Body of pancreas (tissue), 4 donors: ENCODE results near the gene ZFAND3. TPM values are rescaled to one million over a fixed set of nuclear protein-coding genes. Genes with fewer than 3 reads are reported as not detected.

Experiments used
- ATAC-seq: fragments of 150-250 bp; one replicate; pipeline ENCODE4 v1.9.1; 2016
- DNase-seq, 4 donors: peaks; one replicate each; pipeline ENCODE4 v3.0.0-alpha.2; 2019
- H3K27ac ChIP-seq, 4 donors: fragments of 200-600 bp; sonication (generic); 1 replicate in 3 of 4; 2 replicates in 1 of 4; pipeline versions ENCODE4 v1.5.1 to v1.6.1; 2016 to 2019; ENCODE audit warnings: mild to moderate bottlenecking in 1 of 4, mixed read lengths in 1 of 4, moderate library complexity in 1 of 4
- H3K27me3 ChIP-seq, 2 donors: fragments of 200-600 bp; sonication (generic); one replicate each; pipeline ENCODE4 v1.6.0; 2016; ENCODE audit warnings: mild to moderate bottlenecking in 1 of 2
- H3K36me3 ChIP-seq, 2 donors: fragments of 200-600 bp; sonication (generic); replicated peaks in 1 of 2; 2 replicates each; pipeline ENCODE4 v1.5.1; 2016; ENCODE audit warnings: low read depth in 2 of 2; ENCODE audit not compliant: insufficient read depth in 1 of 2
- H3K4me1 ChIP-seq: fragments of 200-600 bp; sonication (generic); one replicate; pipeline ENCODE4 v1.6.0; 2016
- H3K4me3 ChIP-seq, 2 donors: fragments of 200-600 bp; sonication (generic); 1 replicate in 1 of 2; 2 replicates in 1 of 2; pipeline ENCODE4 v1.5.1; 2016 to 2019
- H3K9me3 ChIP-seq, 3 donors: fragments of 200-600 bp; sonication (generic); 1 replicate in 2 of 3; 2 replicates in 1 of 3; pipeline ENCODE4 v1.5.1; 2016
- POLR2A ChIP-seq, 3 donors: fragments of 450-650 bp; IDR thresholded peaks; one replicate each; pipeline ENCODE4 v1.6.1; 2016; ENCODE audit warnings: antibody characterized with exemption in 3 of 3, mild to moderate bottlenecking in 2 of 3
- WGBS, 2 donors: methylation state at CpG; one replicate each; pipeline ENCODE4 v1.1.5; 2017; 5-methylcytosine and 5-hydroxymethylcytosine counted together
- intact Hi-C: fragments of 100-400 bp; cut with DNase I; formaldehyde crosslinking; loops from one replicate; pipeline ENCODE4 v1.15.1; 2023
- total RNA-seq, 2 donors: library from RNA; depleted of rRNA; stranded (reverse); fragments of >200 nt; gene quantifications; one replicate each; pipeline ENCODE4 v1.1.0, GENCODE V29; 2016
- TF ChIP-seq, protein P1 (sequence below), 7 experiments: fragments of 450-650 bp in 4 of 7; fragments of 200-600 bp in 3 of 7; sonication (generic) in 3 of 7; IDR thresholded peaks; one replicate each; pipeline ENCODE4 v1.5.1; 2016 to 2019; ENCODE audit warnings: antibody characterized with exemption in 7 of 7

Gene ZFAND3
- total RNA-seq, 2 donors from 2014 or later, result 20.8 to 27.0 TPM

DNA sequence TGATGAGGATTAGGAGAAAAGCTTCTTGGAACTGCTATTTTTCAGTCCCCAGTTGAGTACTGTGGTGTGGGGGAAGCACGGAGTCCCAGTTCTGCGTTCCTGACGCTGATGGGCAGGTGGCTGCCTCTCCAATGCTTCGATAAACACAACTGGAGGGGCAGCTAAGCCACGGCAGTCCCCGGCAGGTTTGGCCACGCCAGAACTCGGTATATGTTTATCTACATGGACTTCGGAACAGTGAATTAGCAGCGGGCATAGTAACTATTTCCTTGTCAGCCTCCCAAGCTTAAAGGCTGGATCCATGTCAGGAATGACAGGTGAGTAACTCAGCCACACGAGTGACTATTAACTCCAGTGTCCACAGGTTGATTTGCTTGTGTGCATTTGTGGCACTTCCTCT, 354.4 kb downstream of the ZFAND3 start:
- no peak for TF ChIP-seq POLR2A (IDR thresholded peaks at IDR 0.05)
- TF ChIP-seq, protein P1, sequence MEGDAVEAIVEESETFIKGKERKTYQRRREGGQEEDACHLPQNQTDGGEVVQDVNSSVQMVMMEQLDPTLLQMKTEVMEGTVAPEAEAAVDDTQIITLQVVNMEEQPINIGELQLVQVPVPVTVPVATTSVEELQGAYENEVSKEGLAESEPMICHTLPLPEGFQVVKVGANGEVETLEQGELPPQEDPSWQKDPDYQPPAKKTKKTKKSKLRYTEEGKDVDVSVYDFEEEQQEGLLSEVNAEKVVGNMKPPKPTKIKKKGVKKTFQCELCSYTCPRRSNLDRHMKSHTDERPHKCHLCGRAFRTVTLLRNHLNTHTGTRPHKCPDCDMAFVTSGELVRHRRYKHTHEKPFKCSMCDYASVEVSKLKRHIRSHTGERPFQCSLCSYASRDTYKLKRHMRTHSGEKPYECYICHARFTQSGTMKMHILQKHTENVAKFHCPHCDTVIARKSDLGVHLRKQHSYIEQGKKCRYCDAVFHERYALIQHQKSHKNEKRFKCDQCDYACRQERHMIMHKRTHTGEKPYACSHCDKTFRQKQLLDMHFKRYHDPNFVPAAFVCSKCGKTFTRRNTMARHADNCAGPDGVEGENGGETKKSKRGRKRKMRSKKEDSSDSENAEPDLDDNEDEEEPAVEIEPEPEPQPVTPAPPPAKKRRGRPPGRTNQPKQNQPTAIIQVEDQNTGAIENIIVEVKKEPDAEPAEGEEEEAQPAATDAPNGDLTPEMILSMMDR (IDR thresholded peaks at IDR 0.05), result no peak
- no peak overlapping the region for H3K4me3 ChIP-seq
- H3K9me3 ChIP-seq, result no peaks in the 10 kb centered on the region
- no peaks in the 10 kb centered on the region for H3K36me3 ChIP-seq
- H3K27me3 ChIP-seq, result no peaks in the 10 kb centered on the region
- H3K27ac ChIP-seq, result no peak overlapping the region
- intact Hi-C loops, result no loop called here
- H3K4me1 ChIP-seq, result peaks cover 23% of the 10 kb centered on the region
- 78 to 89% methylated on average over 7 to 11 of the region's 11 CpGs for WGBS, 2 donors
- DNase-seq, result no peak
- ATAC-seq, result no peak

DNA sequence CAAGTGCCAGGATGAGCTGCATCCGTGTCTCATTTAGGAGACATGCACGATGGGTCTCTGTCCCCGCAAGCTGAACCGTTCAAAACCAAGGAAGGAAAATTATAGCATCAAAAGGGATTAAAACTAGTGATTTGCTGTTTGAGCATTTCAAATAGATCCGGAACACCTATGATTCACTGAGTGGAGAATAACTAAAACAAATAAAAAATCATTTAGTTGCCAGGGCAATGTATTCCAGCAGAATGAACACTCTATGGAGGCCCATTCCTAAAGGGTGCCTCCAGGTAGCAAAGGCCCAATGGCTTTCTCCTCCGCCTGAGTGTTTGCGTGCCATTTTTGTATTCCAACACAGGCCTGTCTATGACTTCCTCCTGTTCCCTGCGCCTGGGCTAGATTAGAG, 354.8 kb downstream of the ZFAND3 start:
- Histone ChIP-seq H3K27ac (no peak overlapping the region), H3K27me3 (no peaks in the 10 kb centered on the region), H3K36me3 (no peaks in the 10 kb centered on the region), H3K4me3 (no peak overlapping the region), H3K4me1 (peaks cover 23% of the 10 kb centered on the region), H3K9me3 (no peaks in the 10 kb centered on the region)
- intact Hi-C loops, result no loop called here
- 94 to 97% methylated on average over 8 of the region's 8 CpGs for WGBS, 2 donors
- TF ChIP-seq POLR2A (IDR thresholded peaks at IDR 0.05), result no peak
- TF ChIP-seq, protein P1 (IDR thresholded peaks at IDR 0.05), result no peak
- DNase-seq (no peak), ATAC-seq (no peak)

DNA sequence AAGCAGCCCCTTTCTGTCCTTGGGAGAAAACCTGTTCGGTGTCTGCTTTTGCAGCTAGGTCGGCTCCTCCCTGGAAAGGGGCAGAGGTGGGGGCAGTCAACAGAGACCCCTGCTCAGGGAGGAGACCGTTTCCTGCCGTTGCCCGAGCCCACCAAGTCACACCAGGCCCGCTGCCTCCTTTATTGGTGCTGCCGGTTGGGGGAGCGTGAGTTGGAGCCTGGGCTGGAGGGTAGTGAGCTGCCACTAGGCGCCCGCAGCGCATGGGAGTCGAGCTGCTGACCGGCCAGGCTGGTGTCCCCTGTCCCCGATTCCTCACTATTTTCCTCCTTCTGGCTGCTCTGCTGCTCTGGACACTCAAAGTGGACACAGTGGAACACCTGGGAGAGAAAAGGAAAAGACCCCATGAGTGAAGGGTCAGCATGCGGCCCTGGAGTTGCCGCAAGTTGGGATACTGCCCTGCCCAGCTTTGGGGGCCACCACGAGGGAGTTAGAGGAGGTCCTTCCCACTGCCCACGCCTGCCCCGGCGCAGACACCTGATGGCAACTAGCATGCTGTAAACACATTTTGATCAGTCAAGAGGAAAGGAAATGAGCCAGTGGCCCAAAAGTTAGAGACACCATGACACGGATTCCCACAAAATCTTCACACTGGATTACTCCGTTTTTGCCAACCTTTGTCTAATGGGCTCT, 355.4 kb downstream of the ZFAND3 start:
- no peaks in the 10 kb centered on the region for H3K36me3 ChIP-seq
- 94 to 100% methylated on average over 16 to 22 of the region's 22 CpGs for WGBS, 2 donors
- ATAC-seq (no peak), DNase-seq (no peak)
- intact Hi-C loops, result no loop called here
- no peak overlapping the region for H3K4me3 ChIP-seq
- TF ChIP-seq, protein P1 (IDR thresholded peaks at IDR 0.05), result no peak
- TF ChIP-seq POLR2A (IDR thresholded peaks at IDR 0.05), result no peak
- H3K27ac ChIP-seq, result no peak overlapping the region
- H3K9me3 ChIP-seq, result no peaks in the 10 kb centered on the region
- H3K27me3 ChIP-seq, result no peaks in the 10 kb centered on the region
- H3K4me1 ChIP-seq, result peaks cover 20% of the 10 kb centered on the region

DNA sequence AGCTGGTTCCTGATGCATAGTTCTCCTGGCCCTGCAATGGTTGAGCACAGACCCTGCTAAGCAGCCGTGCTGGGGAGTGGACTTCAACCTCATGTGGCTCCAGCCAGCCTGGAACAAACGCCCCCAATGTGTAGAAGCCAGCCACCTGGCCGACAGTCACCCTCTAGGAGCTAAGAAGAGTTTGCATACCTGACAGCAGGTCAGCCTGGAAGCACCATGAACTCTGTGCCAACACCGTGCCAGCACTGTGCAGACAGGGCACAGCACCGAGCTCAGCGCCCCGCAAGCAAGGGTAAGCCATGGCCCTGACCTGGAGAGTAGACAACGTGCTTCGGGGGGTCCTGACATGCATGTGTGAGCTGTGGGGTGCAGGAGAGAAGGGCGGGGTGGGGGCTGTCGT, 356.3 kb downstream of the ZFAND3 start:
- 91 to 97% methylated on average over 4 to 11 of the region's 11 CpGs for WGBS, 2 donors
- no peaks in the 10 kb centered on the region for H3K36me3 ChIP-seq
- no peak overlapping the region for H3K27ac ChIP-seq
- peaks cover 14% of the 10 kb centered on the region for H3K4me1 ChIP-seq
- no peak overlapping the region for H3K4me3 ChIP-seq
- DNase-seq (no peak), ATAC-seq (no peak)
- intact Hi-C loops, result no loop called here
- H3K27me3 ChIP-seq, result no peaks in the 10 kb centered on the region
- TF ChIP-seq, protein P1 (IDR thresholded peaks at IDR 0.05), result no peak
- TF ChIP-seq POLR2A (IDR thresholded peaks at IDR 0.05), result no peak
- no peaks in the 10 kb centered on the region for H3K9me3 ChIP-seq
